Fibroblast of skin of back (primary cell): Measurements from ENCODE around the gene STARD13.

ENCODE experiments used
- DNase-seq: peaks from one replicate; pipeline ENCODE4 v3.0.0-alpha.2; 2013

The STARD13 gene

GRCh38 chr13:33144358-33144784, 141.2 kb downstream of the STARD13 start:
- no peak for DNase-seq

GRCh38 chr13:33139780-33140535, 145.6 kb downstream of the STARD13 start:
- no peak for DNase-seq

GRCh38 chr13:33139184-33139583, 146.4 kb downstream of the STARD13 start:
- DNase-seq, result no peak

GRCh38 chr13:33138441-33138840, 147.1 kb downstream of the STARD13 start:
- no peak for DNase-seq

- no peak for DNase-seq
These were observed 147.8 kb downstream of the STARD13 start for GRCh38 chr13:33137721-33138120.

GRCh38 chr13:33135097-33135496, 150.5 kb downstream of the STARD13 start:
- no peak for DNase-seq

GRCh38 chr13:33134213-33134612, 151.3 kb downstream of the STARD13 start:
- no peak for DNase-seq

GRCh38 chr13:33132644-33133440, 152.7 kb downstream of the STARD13 start:
- peak; percentile 36 for DNase-seq

GRCh38 chr13:33129886-33130285, 155.7 kb downstream of the STARD13 start:
- DNase-seq, result no peak

- DNase-seq, result no peak
These were observed 156.3 kb downstream of the STARD13 start for GRCh38 chr13:33129094-33129832.

GRCh38 chr13:33128134-33128533, 157.4 kb downstream of the STARD13 start:
- no peak for DNase-seq

GRCh38 chr13:33127009-33127551, 158.5 kb downstream of the STARD13 start:
- no peak for DNase-seq

- peak; percentile 97 for DNase-seq
These were observed 159.6 kb downstream of the STARD13 start for GRCh38 chr13:33125821-33126570.

- DNase-seq, result peak; percentile 27
These were observed 162.3 kb downstream of the STARD13 start for GRCh38 chr13:33123066-33123859.

GRCh38 chr13:33119856-33120543, 165.6 kb downstream of the STARD13 start:
- peak; percentile 27 for DNase-seq

- peak; percentile 43 for DNase-seq
These were observed 166.4 kb downstream of the STARD13 start for GRCh38 chr13:33119022-33119781.

- DNase-seq, result no peak
These were observed 169.1 kb downstream of the STARD13 start for GRCh38 chr13:33116321-33117010.

- no peak for DNase-seq
These were observed 170.3 kb downstream of the STARD13 start for GRCh38 chr13:33115274-33115673.

- DNase-seq, result no peak
These were observed 171.4 kb downstream of the STARD13 start for GRCh38 chr13:33114146-33114545.
